Stimulated activated naive CD8-positive, alpha-beta T cell treated with anti-CD3 and anti-CD28 coated beads, Interleukin-15, amount 100 ng/mL, for 72 hours (primary cell): ENCODE measurements around the gene UAP1.

Source experiments
- ATAC-seq: fragments of 150-1000 bp; cut with Tn5 transposase; 2 replicates; pipeline ENCODE4 v1.10.0; 2021; ENCODE audit warnings: mild to moderate bottlenecking, moderate library complexity
- DNase-seq, 2 donors: peaks; one replicate each; pipeline ENCODE4 v3.0.0; 2021 to 2022
- H3K27ac Mint-ChIP-seq, 2 donors: one replicate each; pipeline ENCODE4 v1.8.0; 2022; ENCODE audit warnings: mild to moderate bottlenecking in 2 of 2, mixed read lengths in 2 of 2, moderate library complexity in 2 of 2
- H3K27me3 Mint-ChIP-seq: one replicate; pipeline ENCODE4 v1.8.0; 2022; ENCODE audit warnings: mixed read lengths
- H3K4me1 Mint-ChIP-seq: one replicate; pipeline ENCODE4 v1.8.0; 2022; ENCODE audit warnings: mild to moderate bottlenecking, mixed read lengths
- H3K4me3 Mint-ChIP-seq, 2 donors: one replicate each; pipeline ENCODE4 v1.8.0; 2022; ENCODE audit warnings: mild to moderate bottlenecking in 2 of 2, mixed read lengths in 2 of 2, moderate library complexity in 1 of 2
- H3K9me3 Mint-ChIP-seq, 2 donors: one replicate each; pipeline ENCODE4 v1.8.0; 2022; ENCODE audit warnings: mixed read lengths in 2 of 2

The UAP1 gene

GRCh38 chr1:162625679-162626078 lies 64.2 kb downstream of the UAP1 start:
- no peak overlapping the region for H3K4me3 Mint-ChIP-seq
- no peaks in the 10 kb centered on the region for H3K4me1 Mint-ChIP-seq
- no peaks in the 10 kb centered on the region for H3K27me3 Mint-ChIP-seq
- no peak overlapping the region for H3K27ac Mint-ChIP-seq
- ATAC-seq (no peak), DNase-seq (no peak)
- H3K9me3 Mint-ChIP-seq, result no peaks in the 10 kb centered on the region

GRCh38 chr1:162626094-162626493 lies 64.6 kb downstream of the UAP1 start:
- Mint-ChIP-seq H3K4me3 (no peak overlapping the region), H3K4me1 (no peaks in the 10 kb centered on the region), H3K9me3 (no peaks in the 10 kb centered on the region), H3K27me3 (no peaks in the 10 kb centered on the region), H3K27ac (no peak overlapping the region)
- ATAC-seq (no peak), DNase-seq (no peak)

- no peak overlapping the region for H3K4me3 Mint-ChIP-seq
- DNase-seq (no peak), ATAC-seq (no peak)
- H3K9me3 Mint-ChIP-seq, result no peaks in the 10 kb centered on the region
- H3K27ac Mint-ChIP-seq, result no peak overlapping the region
- no peaks in the 10 kb centered on the region for H3K27me3 Mint-ChIP-seq
- H3K4me1 Mint-ChIP-seq, result no peaks in the 10 kb centered on the region
These were observed 65.2 kb downstream of the UAP1 start for GRCh38 chr1:162626761-162627160.

GRCh38 chr1:162627662-162628296 lies 66.3 kb downstream of the UAP1 start:
- ATAC-seq (peak; percentile 52), DNase-seq (no peak)
- no peaks in the 10 kb centered on the region for H3K9me3 Mint-ChIP-seq

GRCh38 chr1:162629077-162629627 lies 67.6 kb downstream of the UAP1 start:
- Mint-ChIP-seq H3K4me3 (no peak overlapping the region), H3K27me3 (no peaks in the 10 kb centered on the region), H3K9me3 (no peaks in the 10 kb centered on the region), H3K4me1 (no peaks in the 10 kb centered on the region), H3K27ac (no peak overlapping the region)
- ATAC-seq (no peak), DNase-seq (no peak)

More at GRCh38 chr1:162627662-162628296, 66.3 kb downstream of the UAP1 start:
- Mint-ChIP-seq H3K27ac (no peak overlapping the region), H3K27me3 (no peaks in the 10 kb centered on the region), H3K4me1 (no peaks in the 10 kb centered on the region), H3K4me3 (no peak overlapping the region)

GRCh38 chr1:162629651-162630050 lies 68.1 kb downstream of the UAP1 start:
- no peak overlapping the region for H3K4me3 Mint-ChIP-seq
- DNase-seq, result no peak
- H3K27ac Mint-ChIP-seq, result no peak overlapping the region
- H3K9me3 Mint-ChIP-seq, result no peaks in the 10 kb centered on the region
- no peak for ATAC-seq
- no peaks in the 10 kb centered on the region for H3K27me3 Mint-ChIP-seq
- H3K4me1 Mint-ChIP-seq, result no peaks in the 10 kb centered on the region

GRCh38 chr1:162631546-162632191 lies 70.1 kb downstream of the UAP1 start:
- H3K27ac Mint-ChIP-seq, result peak overlapping the region in 1 of 2 donors; percentile 27
- DNase-seq, result no peak

GRCh38 chr1:162632217-162632666 lies 70.7 kb downstream of the UAP1 start, which contains the start of gene DDR2:
Gene DDR2 (plus strand): TSS chr1:162632464. CDS start chr1:162719064, 86,600 bp downstream.
- Mint-ChIP-seq H3K9me3 (no peaks in the 10 kb centered on the region), H3K27ac (peak within 1 kb of the TSS in 1 of 2 donors; percentile 27), H3K4me3 (no peak within 1 kb of the TSS), H3K4me1 (no peaks in the 10 kb centered on the region), H3K27me3 (no peaks in the 10 kb centered on the region)
- ATAC-seq (no peak), DNase-seq (no peak)

More at GRCh38 chr1:162631546-162632191, 70.1 kb downstream of the UAP1 start:
- H3K4me1 Mint-ChIP-seq, result no peaks in the 10 kb centered on the region
- H3K9me3 Mint-ChIP-seq, result no peaks in the 10 kb centered on the region
- no peaks in the 10 kb centered on the region for H3K27me3 Mint-ChIP-seq
- no peak for ATAC-seq
- H3K4me3 Mint-ChIP-seq, result no peak overlapping the region

GRCh38 chr1:162632698-162633080 lies 71.2 kb downstream of the UAP1 start:
- H3K9me3 Mint-ChIP-seq, result no peaks in the 10 kb centered on the region
- H3K27me3 Mint-ChIP-seq, result no peaks in the 10 kb centered on the region
- DNase-seq (no peak), ATAC-seq (no peak)
- H3K27ac Mint-ChIP-seq, result no peak overlapping the region
- no peak overlapping the region for H3K4me3 Mint-ChIP-seq
- H3K4me1 Mint-ChIP-seq, result no peaks in the 10 kb centered on the region

- no peak overlapping the region for H3K4me3 Mint-ChIP-seq
- DNase-seq, result no peak
- no peaks in the 10 kb centered on the region for H3K4me1 Mint-ChIP-seq
- no peaks in the 10 kb centered on the region for H3K27me3 Mint-ChIP-seq
- ATAC-seq, result no peak
- no peaks in the 10 kb centered on the region for H3K9me3 Mint-ChIP-seq
- H3K27ac Mint-ChIP-seq, result no peak overlapping the region
These were observed 71.7 kb downstream of the UAP1 start for GRCh38 chr1:162633081-162633762.

- H3K27ac Mint-ChIP-seq, result no peak overlapping the region
- H3K4me1 Mint-ChIP-seq, result no peaks in the 10 kb centered on the region
- no peak overlapping the region for H3K4me3 Mint-ChIP-seq
- DNase-seq, result no peak
- ATAC-seq, result no peak
- H3K9me3 Mint-ChIP-seq, result no peaks in the 10 kb centered on the region
- peaks cover 7% of the 10 kb centered on the region for H3K27me3 Mint-ChIP-seq
These were observed 73.9 kb downstream of the UAP1 start for GRCh38 chr1:162635418-162635817.

GRCh38 chr1:162639718-162640117 lies 78.2 kb downstream of the UAP1 start:
- no peak for DNase-seq
- Mint-ChIP-seq H3K4me1 (no peaks in the 10 kb centered on the region), H3K4me3 (no peak overlapping the region), H3K27me3 (peaks cover 7% of the 10 kb centered on the region), H3K27ac (no peak overlapping the region), H3K9me3 (no peaks in the 10 kb centered on the region)
- no peak for ATAC-seq

GRCh38 chr1:162641114-162641513 lies 79.6 kb downstream of the UAP1 start:
- H3K4me3 Mint-ChIP-seq, result no peak overlapping the region
- DNase-seq (no peak), ATAC-seq (no peak)
- H3K4me1 Mint-ChIP-seq, result no peaks in the 10 kb centered on the region
- no peak overlapping the region for H3K27ac Mint-ChIP-seq
- peaks cover 7% of the 10 kb centered on the region for H3K27me3 Mint-ChIP-seq
- no peaks in the 10 kb centered on the region for H3K9me3 Mint-ChIP-seq

GRCh38 chr1:162644986-162645314 lies 83.4 kb downstream of the UAP1 start:
- Mint-ChIP-seq H3K4me1 (no peaks in the 10 kb centered on the region), H3K27me3 (peaks cover 16% of the 10 kb centered on the region), H3K9me3 (no peaks in the 10 kb centered on the region), H3K4me3 (no peak overlapping the region), H3K27ac (no peak overlapping the region)
- no peak for ATAC-seq
- no peak for DNase-seq

- ATAC-seq (no peak), DNase-seq (no peak)
- Mint-ChIP-seq H3K4me1 (no peaks in the 10 kb centered on the region), H3K4me3 (no peak overlapping the region), H3K9me3 (no peaks in the 10 kb centered on the region), H3K27ac (no peak overlapping the region), H3K27me3 (peaks cover 16% of the 10 kb centered on the region)
These were observed 84.1 kb downstream of the UAP1 start for GRCh38 chr1:162645666-162646065.

- ATAC-seq, result no peak
- Mint-ChIP-seq H3K27me3 (peaks cover 25% of the 10 kb centered on the region), H3K27ac (no peak overlapping the region), H3K4me1 (no peaks in the 10 kb centered on the region), H3K4me3 (no peak overlapping the region), H3K9me3 (no peaks in the 10 kb centered on the region)
- no peak for DNase-seq
These were observed 88.1 kb downstream of the UAP1 start for GRCh38 chr1:162649583-162649982.
